Heart left ventricle (tissue), 13 donors: ENCODE measurements around the gene CUBN.

Experiments used
- POLR2A ChIP-seq, 2 donors: fragments of 450-650 bp; IDR thresholded peaks; one replicate each; pipeline ENCODE4 v1.6.1; 2017; ENCODE audit warnings: antibody characterized with exemption in 2 of 2, mild to moderate bottlenecking in 2 of 2, moderate library complexity in 2 of 2
- TF ChIP-seq, protein P1 (sequence below), 12 donors: fragments of 200-600 bp; sonication (generic) in 4 of 12; IDR thresholded peaks; one replicate each; pipeline versions ENCODE4 v1.5.0 to v1.8.0; 2018 to 2022; ENCODE audit warnings: antibody characterized with exemption in 12 of 12, mild to moderate bottlenecking in 5 of 12
- donor health status: ischemic (EF 13 %, LVEDD 7.1; RV severe dilation, severe dysfunction).
- donor health status: DM: no; HTN: yes; CAD: no.
- donor health status: DM: no; HTN: no; CAD: no.
- donor health status: ischemic (EF 25% LVEDD 6.9; RV normal size, moderate dysfunction).
- donor health status: ischemic (EF 25% LVEDD 5.7; RV mildly dilated, moderate dysfunction).
- donor health status: ischemic (EF 35%, LVEDD 5.7; RV mildly dilated, moderate dysfunction).
- donor health status: nonischemic (EF 11% LVEDD 7.7; RV severe dilation, severe dysfunction).
- donor health status: DM: yes; HTN: yes; CAD: no.
- donor health status: PGD.
- donor health status: ischemic (EF 29% LVEDD 5.4; RV normal size, mild dysfunction).
- donor health status: nonischemic (EF 23%, LVEDD 6.1; RV moderate dilation, normal function).

- TF ChIP-seq, protein P1, sequence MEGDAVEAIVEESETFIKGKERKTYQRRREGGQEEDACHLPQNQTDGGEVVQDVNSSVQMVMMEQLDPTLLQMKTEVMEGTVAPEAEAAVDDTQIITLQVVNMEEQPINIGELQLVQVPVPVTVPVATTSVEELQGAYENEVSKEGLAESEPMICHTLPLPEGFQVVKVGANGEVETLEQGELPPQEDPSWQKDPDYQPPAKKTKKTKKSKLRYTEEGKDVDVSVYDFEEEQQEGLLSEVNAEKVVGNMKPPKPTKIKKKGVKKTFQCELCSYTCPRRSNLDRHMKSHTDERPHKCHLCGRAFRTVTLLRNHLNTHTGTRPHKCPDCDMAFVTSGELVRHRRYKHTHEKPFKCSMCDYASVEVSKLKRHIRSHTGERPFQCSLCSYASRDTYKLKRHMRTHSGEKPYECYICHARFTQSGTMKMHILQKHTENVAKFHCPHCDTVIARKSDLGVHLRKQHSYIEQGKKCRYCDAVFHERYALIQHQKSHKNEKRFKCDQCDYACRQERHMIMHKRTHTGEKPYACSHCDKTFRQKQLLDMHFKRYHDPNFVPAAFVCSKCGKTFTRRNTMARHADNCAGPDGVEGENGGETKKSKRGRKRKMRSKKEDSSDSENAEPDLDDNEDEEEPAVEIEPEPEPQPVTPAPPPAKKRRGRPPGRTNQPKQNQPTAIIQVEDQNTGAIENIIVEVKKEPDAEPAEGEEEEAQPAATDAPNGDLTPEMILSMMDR (IDR thresholded peaks at IDR 0.05), result no peak
- no peak for TF ChIP-seq POLR2A (IDR thresholded peaks at IDR 0.05)
Observed at GRCh38 chr10:17128261-17128660, 1.4 kb downstream of the CUBN start.
